BJ (cell line): Measurements from ENCODE around the gene SDCCAG8. TPM values are rescaled to one million over a fixed set of nuclear protein-coding genes. Genes with fewer than 3 reads are reported as not detected.
A peak's percentile ranks its signal among the peaks of the same experiment; 100 is the strongest.

ENCODE experiments used
- CTCF ChIA-PET: fragments of 350-600 bp; formaldehyde crosslinking; extraction: SDS; loops from one replicate; lab custom pipeline; 2021; ENCODE audit warnings: antibody characterized with exemption, inconsistent platforms; lab: Yijun Ruan, JAX
- POLR2A ChIA-PET: fragments of 300-600 bp; sonication (Branson Sonifier 250); formaldehyde crosslinking; extraction: SDS; loops from one replicate; lab custom pipeline; 2021; ENCODE audit warnings: antibody characterized with exemption; lab: Charles Lee
- DNase-seq: peaks from one replicate; pipeline ENCODE4 v3.0.0-alpha.2; 2011; ENCODE audit warnings: low read depth
- H3K27me3 ChIP-seq: 2 replicates; pipeline ENCODE4 v1.6.0; 2011; ENCODE audit warnings: low read length; ENCODE audit not compliant: control insufficient read depth, insufficient read depth
- H3K36me3 ChIP-seq: 2 replicates; pipeline ENCODE4 v1.5.1; 2011; ENCODE audit warnings: low read length; ENCODE audit not compliant: control insufficient read depth, insufficient read depth
- H3K4me3 ChIP-seq: 2 replicates; pipeline ENCODE4 v1.5.1; 2011; ENCODE audit warnings: low read depth, mild to moderate bottlenecking, control low read depth, low read length
- CTCF ChIP-seq: IDR thresholded peaks from 2 replicates; pipeline ENCODE4 v1.5.1; 2011; ENCODE audit warnings: low read depth, mild to moderate bottlenecking, control low read depth, inconsistent platforms, low read length, moderate library complexity; ENCODE audit not compliant: insufficient read depth
- polyA plus RNA-seq: library from polyadenylated mRNA; depleted of rRNA; stranded (reverse); fragments of >200 nt; gene quantifications from 2 replicates; pipeline ENCODE4 v1.2.3, GENCODE V29; 2011

Gene SDCCAG8
- polyA plus RNA-seq, 1 experiment, result 17.0 TPM

- Histone ChIP-seq H3K27me3 (no peaks in the 10 kb centered on the region), H3K4me3 (no peak overlapping the region), H3K36me3 (peaks cover 3% of the 10 kb centered on the region)
- POLR2A ChIA-PET, result no interaction called here
- DNase-seq, result no peak
- no peak for TF ChIP-seq CTCF
- CTCF ChIA-PET, result no interaction called here
These were observed 24.8 kb downstream of the SDCCAG8 start for GRCh38 chr1:243280571-243281129.

- Histone ChIP-seq H3K4me3 (no peak overlapping the region), H3K27me3 (no peaks in the 10 kb centered on the region), H3K36me3 (peaks cover 3% of the 10 kb centered on the region)
- no peak for DNase-seq
- TF ChIP-seq CTCF, result no peak
- POLR2A ChIA-PET, result no interaction called here
- CTCF ChIA-PET, result no interaction called here
These were observed 25.8 kb downstream of the SDCCAG8 start for GRCh38 chr1:243281672-243282071.

GRCh38 chr1:243286409-243287122 lies 30.7 kb downstream of the SDCCAG8 start:
- no peak for TF ChIP-seq CTCF
- no peaks in the 10 kb centered on the region for H3K27me3 ChIP-seq
- POLR2A ChIA-PET, result interaction anchor here (0.7 kb wide), 1 partner anchor 1735 kb away, joined by 7 read pairs; no protein-coding TSS in a partner anchor

GRCh38 chr1:243287123-243287460 lies 31.3 kb downstream of the SDCCAG8 start:
- no peaks in the 10 kb centered on the region for H3K36me3 ChIP-seq
- CTCF ChIA-PET, result interaction anchor here (1.1 to 1.7 kb wide), 3 partner anchors 10 to 18 kb away, joined by 4 to 6 read pairs (median 4); no protein-coding TSS in a partner anchor
- DNase-seq, result no peak
- TF ChIP-seq CTCF, result no peak
- H3K4me3 ChIP-seq, result no peak overlapping the region
- POLR2A ChIA-PET, result interaction anchor here (0.6 to 0.7 kb wide), 2 partner anchors 19 to 1736 kb away, joined by 7 to 10 read pairs; no protein-coding TSS in a partner anchor
- H3K27me3 ChIP-seq, result no peaks in the 10 kb centered on the region

More at GRCh38 chr1:243286409-243287122, 30.7 kb downstream of the SDCCAG8 start:
- no peak for DNase-seq
- H3K4me3 ChIP-seq, result no peak overlapping the region
- CTCF ChIA-PET, result interaction anchor here (1.1 to 1.7 kb wide), 3 partner anchors 10 to 19 kb away, joined by 4 to 6 read pairs (median 4); no protein-coding TSS in a partner anchor
- H3K36me3 ChIP-seq, result peaks cover 3% of the 10 kb centered on the region

GRCh38 chr1:243287652-243288051 lies 31.8 kb downstream of the SDCCAG8 start:
- ChIA-PET CTCF (interaction anchor here (1.1 to 1.7 kb wide), 3 partner anchors 9 to 18 kb away, joined by 4 to 6 read pairs (median 4); no protein-coding TSS in a partner anchor), POLR2A (interaction anchor here (0.6 kb wide), 1 partner anchor 18 kb away, joined by 10 read pairs; no protein-coding TSS in a partner anchor)
- no peak for TF ChIP-seq CTCF
- no peak overlapping the region for H3K4me3 ChIP-seq
- peak; percentile 55 for DNase-seq
- no peaks in the 10 kb centered on the region for H3K36me3 ChIP-seq
- no peaks in the 10 kb centered on the region for H3K27me3 ChIP-seq
